Measurements from ENCODE around the gene GLT8D2.

DNA sequence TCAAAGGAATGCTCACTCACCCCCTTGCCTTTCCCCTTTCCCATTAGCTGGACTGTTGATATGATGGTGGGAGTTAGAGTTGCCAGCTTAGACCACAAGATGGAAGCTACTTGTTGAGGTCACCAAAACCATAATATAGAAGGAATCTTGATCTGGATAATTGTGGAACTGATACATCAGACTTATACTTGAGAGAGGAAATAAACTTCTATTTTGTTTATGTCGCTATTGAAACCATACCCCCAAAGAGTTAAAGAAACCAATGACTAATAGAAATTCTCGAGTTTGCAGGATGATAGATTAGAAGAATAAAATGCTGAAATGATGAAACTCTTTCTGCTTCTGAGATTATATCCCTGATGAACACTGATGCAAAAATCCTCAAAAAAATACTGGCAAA lies 46.4 kb downstream of the GLT8D2 start:
- no peak for TF ChIP-seq POLR2AphosphoS5 (IDR thresholded peaks at IDR 0.05)
- TF ChIP-seq, protein P1, sequence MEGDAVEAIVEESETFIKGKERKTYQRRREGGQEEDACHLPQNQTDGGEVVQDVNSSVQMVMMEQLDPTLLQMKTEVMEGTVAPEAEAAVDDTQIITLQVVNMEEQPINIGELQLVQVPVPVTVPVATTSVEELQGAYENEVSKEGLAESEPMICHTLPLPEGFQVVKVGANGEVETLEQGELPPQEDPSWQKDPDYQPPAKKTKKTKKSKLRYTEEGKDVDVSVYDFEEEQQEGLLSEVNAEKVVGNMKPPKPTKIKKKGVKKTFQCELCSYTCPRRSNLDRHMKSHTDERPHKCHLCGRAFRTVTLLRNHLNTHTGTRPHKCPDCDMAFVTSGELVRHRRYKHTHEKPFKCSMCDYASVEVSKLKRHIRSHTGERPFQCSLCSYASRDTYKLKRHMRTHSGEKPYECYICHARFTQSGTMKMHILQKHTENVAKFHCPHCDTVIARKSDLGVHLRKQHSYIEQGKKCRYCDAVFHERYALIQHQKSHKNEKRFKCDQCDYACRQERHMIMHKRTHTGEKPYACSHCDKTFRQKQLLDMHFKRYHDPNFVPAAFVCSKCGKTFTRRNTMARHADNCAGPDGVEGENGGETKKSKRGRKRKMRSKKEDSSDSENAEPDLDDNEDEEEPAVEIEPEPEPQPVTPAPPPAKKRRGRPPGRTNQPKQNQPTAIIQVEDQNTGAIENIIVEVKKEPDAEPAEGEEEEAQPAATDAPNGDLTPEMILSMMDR (IDR thresholded peaks at IDR 0.05), result no peak
- TF ChIP-seq POLR2A (IDR thresholded peaks at IDR 0.05), result no peak
- TF ChIP-seq EP300 (IDR thresholded peaks at IDR 0.05), result no peak
